CD14-positive monocyte (primary cell): ENCODE results near the gene MIF4GD. TPM values are rescaled to one million over a fixed set of nuclear protein-coding genes. Genes with fewer than 3 reads are reported as not detected.
A peak's percentile ranks its signal among the peaks of the same experiment; 100 is the strongest.

Source experiments
- DNase-seq, 3 donors: peaks; one replicate each; pipeline ENCODE4 v3.0.0-alpha.2; 2011 to 2022
- H2AFZ ChIP-seq: 2 replicates; pipeline ENCODE4 v1.6.0; 2012; ENCODE audit warnings: mild to moderate bottlenecking, low read depth, low read length, inconsistent platforms; ENCODE audit not compliant: insufficient read depth, poor library complexity, severe bottlenecking
- H3K27ac ChIP-seq, 2 donors: 1 replicate in 1 of 2; 2 replicates in 1 of 2; pipeline ENCODE4 v1.5.1; 2012 to 2013; ENCODE audit warnings: low read length in 2 of 2, control low read depth in 1 of 2, inconsistent platforms in 1 of 2, low read depth in 1 of 2, mild to moderate bottlenecking in 1 of 2
- H3K27me3 ChIP-seq, 2 donors: one replicate each; pipeline versions ENCODE4 v1.6.0 to v1.6.1; 2011 to 2013; ENCODE audit warnings: low read length in 2 of 2; ENCODE audit not compliant: control insufficient read depth in 2 of 2, insufficient read depth in 2 of 2
- H3K36me3 ChIP-seq, 2 donors: replicated peaks in 1 of 2; 1 replicate in 1 of 2; 2 replicates in 1 of 2; pipeline versions ENCODE4 v1.5.1 to v1.6.1; 2012 to 2013; ENCODE audit warnings: low read length in 2 of 2, control low read depth in 1 of 2, inconsistent platforms in 1 of 2, mild to moderate bottlenecking in 1 of 2; ENCODE audit not compliant: insufficient read depth in 2 of 2, control insufficient read depth in 1 of 2
- H3K4me1 ChIP-seq, 2 donors: 1 replicate in 1 of 2; 2 replicates in 1 of 2; pipeline versions ENCODE4 v1.5.1 to v1.6.1; 2012 to 2013; ENCODE audit warnings: low read length in 2 of 2, control low read depth in 1 of 2, inconsistent platforms in 1 of 2, mild to moderate bottlenecking in 1 of 2, moderate library complexity in 1 of 2; ENCODE audit not compliant: insufficient read depth in 2 of 2, control insufficient read depth in 1 of 2
- H3K4me2 ChIP-seq: replicated peaks from 2 replicates; pipeline ENCODE3; 2012; ENCODE audit warnings: low read length, moderate library complexity, mild to moderate bottlenecking; ENCODE audit not compliant: poor library complexity, severe bottlenecking; ENCODE audit errors: extremely low read depth
- H3K4me3 ChIP-seq, 3 experiments: fragments of 200-600 bp in 1 of 3; sonication (generic) in 1 of 3; replicated peaks in 1 of 3; 1 replicate in 2 of 3; 2 replicates in 1 of 3; pipeline ENCODE4 v1.5.1; 2011 to 2013; ENCODE audit warnings: low read length in 3 of 3, mild to moderate bottlenecking in 3 of 3, control low read depth in 2 of 3, low read depth in 2 of 3, inconsistent platforms in 1 of 3, moderate library complexity in 1 of 3
- H3K79me2 ChIP-seq: 2 replicates; pipeline ENCODE4 v1.6.0; 2012; ENCODE audit warnings: mild to moderate bottlenecking, control low read depth, inconsistent platforms, low read length, moderate library complexity; ENCODE audit not compliant: insufficient read depth
- H3K9ac ChIP-seq: 2 replicates; pipeline ENCODE4 v1.6.0; 2017; ENCODE audit warnings: low read length, mild to moderate bottlenecking; ENCODE audit not compliant: insufficient read depth, poor library complexity, severe bottlenecking
- H3K9me3 ChIP-seq, 2 donors: replicated peaks in 1 of 2; 1 replicate in 1 of 2; 2 replicates in 1 of 2; pipeline versions ENCODE4 v1.5.1 to v1.6.1; 2012 to 2013; ENCODE audit warnings: low read length in 2 of 2, control low read depth in 1 of 2; ENCODE audit not compliant: control insufficient read depth in 1 of 2, insufficient read depth in 1 of 2
- H4K20me1 ChIP-seq: 2 replicates; pipeline ENCODE4 v1.6.0; 2012; ENCODE audit warnings: mild to moderate bottlenecking, low read length, control low read depth, moderate library complexity; ENCODE audit not compliant: insufficient read depth
- H3K27ac Mint-ChIP-seq, 7 donors: one replicate each; pipeline ENCODE4 v1.8.0; 2020; ENCODE audit warnings: mild to moderate bottlenecking in 7 of 7, mixed read lengths in 7 of 7, moderate library complexity in 6 of 7, inconsistent platforms in 2 of 7
- H3K27me3 Mint-ChIP-seq, 3 donors: one replicate each; pipeline ENCODE4 v1.8.0; 2021 to 2022; ENCODE audit warnings: low read depth in 3 of 3, mild to moderate bottlenecking in 3 of 3, mixed read lengths in 3 of 3, moderate library complexity in 3 of 3, inconsistent platforms in 1 of 3
- H3K36me3 Mint-ChIP-seq, 2 donors: one replicate each; pipeline ENCODE4 v1.8.0; 2020; ENCODE audit warnings: mixed read lengths in 2 of 2, inconsistent platforms in 1 of 2, mild to moderate bottlenecking in 1 of 2
- H3K4me1 Mint-ChIP-seq: one replicate; pipeline ENCODE4 v1.8.0; 2020; ENCODE audit warnings: mild to moderate bottlenecking, mixed read lengths
- H3K4me3 Mint-ChIP-seq, 2 donors: one replicate each; pipeline ENCODE4 v1.8.0; 2020; ENCODE audit warnings: mild to moderate bottlenecking in 2 of 2, mixed read lengths in 2 of 2, moderate library complexity in 1 of 2
- H3K9me3 Mint-ChIP-seq, 7 donors: one replicate each; pipeline ENCODE4 v1.8.0; 2020 to 2022; ENCODE audit warnings: mixed read lengths in 7 of 7, mild to moderate bottlenecking in 6 of 7, moderate library complexity in 6 of 7, inconsistent platforms in 2 of 7
- CTCF ChIP-seq: fragments of 200-600 bp; IDR thresholded peaks from one replicate; pipeline ENCODE4 v1.8.0; 2022; ENCODE audit warnings: antibody characterized with exemption, mild to moderate bottlenecking
- WGBS: methylation state at CpG from one replicate; pipeline ENCODE4 v1.1.5; 2013; ENCODE audit warnings: missing lambda C conversion rate; ENCODE audit not compliant: insufficient coverage; 5-methylcytosine and 5-hydroxymethylcytosine counted together
- intact Hi-C, 2 donors: fragments of 100-400 bp; cut with micrococcal nuclease; formaldehyde crosslinking; loops; one replicate each; pipeline versions ENCODE4 v1.15.0 to v1.15.1; 2023
- polyA plus RNA-seq, 3 donors: library from polyadenylated mRNA; depleted of rRNA in 1 of 3; unstranded in 2 of 3; stranded (reverse) in 1 of 3; fragments of 300-500 nt in 2 of 3; fragments of >200 nt in 1 of 3; fragmentation: Illumina TruSeq in 2 of 3; gene quantifications; 1 replicate in 2 of 3; 2 replicates in 1 of 3; pipeline ENCODE4 v1.2.3, GENCODE V29; 2012 to 2021

The MIF4GD gene
- polyA plus RNA-seq, 3 donors, result 66.9 to 103 (median 80.6) TPM

- no peaks in the 10 kb centered on the region for H3K9me3 ChIP-seq
- no peak for DNase-seq
- Mint-ChIP-seq H3K27ac (peak overlapping the region in 3 of 7 donors; percentile 55 to 89 (median 80)), H3K4me1 (peaks cover 54% of the 10 kb centered on the region), H3K36me3 (peaks cover 69 to 84% of the 10 kb centered on the region in 2 donors), H3K9me3 (peaks cover 0 to 1% (median 0%) of the 10 kb centered on the region in 7 donors), H3K4me3 (peak overlapping the region in 1 of 2 donors; percentile 80), H3K27me3 (no peaks in the 10 kb centered on the region)
- H3K9ac ChIP-seq, result no peak overlapping the region
- WGBS, result 90% methylated on average over 3 of the region's 6 CpGs
- peaks cover 60% of the 10 kb centered on the region for H3K79me2 ChIP-seq
- peaks cover 62 to 79% of the 10 kb centered on the region in 2 donors for H3K36me3 ChIP-seq
- H4K20me1 ChIP-seq, result peaks cover 95% of the 10 kb centered on the region
- H3K4me3 ChIP-seq, result peak overlapping the region in 1 of 3 experiments; percentile 32
- H3K4me2 ChIP-seq, result peak overlapping the region; percentile 37
- no peak for TF ChIP-seq CTCF
- peaks cover 41 to 52% of the 10 kb centered on the region in 2 donors for H3K4me1 ChIP-seq
- intact Hi-C loops, result no loop called here
- peak overlapping the region in 1 of 2 donors; percentile 50 for H3K27ac ChIP-seq
- no peak overlapping the region for H2AFZ ChIP-seq
- no peaks in the 10 kb centered on the region for H3K27me3 ChIP-seq
Observed at GRCh38 chr17:75245011-75245410, 26.0 kb downstream of the MIF4GD start.

- Histone ChIP-seq H3K27ac (peak overlapping the region in 1 of 2 donors; percentile 50), H4K20me1 (peaks cover 94% of the 10 kb centered on the region), H3K79me2 (peaks cover 58% of the 10 kb centered on the region), H2AFZ (no peak overlapping the region), H3K4me3 (peak overlapping the region in 1 of 3 experiments; percentile 32), H3K4me2 (peak overlapping the region; percentile 37), H3K4me1 (peaks cover 34 to 45% of the 10 kb centered on the region in 2 donors), H3K27me3 (no peaks in the 10 kb centered on the region), H3K9ac (no peak overlapping the region), H3K9me3 (no peaks in the 10 kb centered on the region), H3K36me3 (peaks cover 69 to 86% of the 10 kb centered on the region in 2 donors)
- TF ChIP-seq CTCF, result no peak
- peak; percentile 58 to 85 (median 79) for DNase-seq
- Mint-ChIP-seq H3K4me3 (peak overlapping the region; percentile 1 to 80), H3K4me1 (peaks cover 47% of the 10 kb centered on the region), H3K27ac (peak overlapping the region; percentile 54 to 89 (median 80)), H3K36me3 (peaks cover 73 to 91% of the 10 kb centered on the region in 2 donors), H3K27me3 (no peaks in the 10 kb centered on the region), H3K9me3 (peaks cover 0 to 1% (median 0%) of the 10 kb centered on the region in 7 donors)
- intact Hi-C loops, result no loop called here
- 44% methylated on average over 14 of the region's 22 CpGs for WGBS
Observed at GRCh38 chr17:75244133-75244866, 26.7 kb downstream of the MIF4GD start.
